H1 (cell line): ENCODE data around the gene SP4.

Experiments used
- ASH2L ChIP-seq: fragments of 200-600, 300-600 bp; sonication (generic); IDR thresholded peaks from one replicate; pipeline ENCODE4 v1.7.1; 2017; ENCODE audit warnings: low read length
- CTCF ChIP-seq, 3 experiments: IDR thresholded peaks; 1 replicate in 2 of 3; 2 replicates in 1 of 3; pipeline versions ENCODE4 v1.5.1 to v1.6.1; 2011; ENCODE audit warnings: low read length in 3 of 3, mild to moderate bottlenecking in 3 of 3, inconsistent platforms in 2 of 3, low read depth in 1 of 3, moderate library complexity in 1 of 3; ENCODE audit not compliant: insufficient read depth in 1 of 3; ENCODE audit errors: control extremely low read depth in 1 of 3
- GABPA ChIP-seq: IDR thresholded peaks from 2 replicates; pipeline ENCODE4 v1.6.1; 2011; ENCODE audit warnings: mild to moderate bottlenecking, low read length, moderate library complexity, borderline replicate concordance; ENCODE audit not compliant: insufficient read depth
- MAFK ChIP-seq: IDR thresholded peaks from 2 replicates; pipeline ENCODE4 v1.6.1; 2012; ENCODE audit warnings: low read depth, mild to moderate bottlenecking, improper control_type of control experiment, low read length
- RBBP5 ChIP-seq: IDR thresholded peaks from 2 replicates; pipeline ENCODE4 v1.7.1; 2012; ENCODE audit warnings: low read depth, mild to moderate bottlenecking, inconsistent platforms, low read length, moderate library complexity, borderline replicate concordance
- SIN3A ChIP-seq, 2 experiments: IDR thresholded peaks in 1 of 2; conservative IDR thresholded peaks in 1 of 2; 2 replicates each; pipeline ENCODE4 v1.6.1; 2011 to 2012; ENCODE audit warnings: low read length in 2 of 2, improper control_type of control experiment in 1 of 2, low read depth in 1 of 2, mild to moderate bottlenecking in 1 of 2
- SRF ChIP-seq: IDR thresholded peaks from 2 replicates; pipeline ENCODE4 v1.6.1; 2011; ENCODE audit warnings: mild to moderate bottlenecking, low read depth, low read length, moderate library complexity
- TAF1 ChIP-seq: IDR thresholded peaks from 2 replicates; pipeline ENCODE4 v1.6.1; 2011; ENCODE audit warnings: mild to moderate bottlenecking, low read depth, low read length
- YY1 ChIP-seq: IDR thresholded peaks from 2 replicates; pipeline ENCODE4 v1.6.1; 2011; ENCODE audit warnings: low read depth, mild to moderate bottlenecking, low read length

- no peak for TF ChIP-seq RBBP5
- TF ChIP-seq MAFK = no peak
- no peak for TF ChIP-seq ASH2L
- TF ChIP-seq TAF1 = no peak
- TF ChIP-seq SRF = no peak
- no peak for TF ChIP-seq SIN3A (conservative IDR thresholded peaks at IDR 0.05 in 1 of 2, IDR thresholded peaks at IDR 0.05 in 1 of 2; ENCODE audit: low read depth in 1 of 2, low read length in 2 of 2)
- TF ChIP-seq GABPA = no peak
- no peak for TF ChIP-seq CTCF (IDR thresholded peaks at IDR 0.05; ENCODE audit: control extremely low read depth in 1 of 3, insufficient read depth in 1 of 3, low read depth in 1 of 3, low read length in 3 of 3)
- TF ChIP-seq YY1 = no peak
These were observed 33.9 kb upstream of the SP4 start for GRCh38 chr7:21393937-21394336.
